Keratinocyte (primary cell): Measurements from ENCODE around the gene STIM1. TPM values are rescaled to one million over a fixed set of nuclear protein-coding genes. Genes with fewer than 3 reads are reported as not detected.

Experiments
- DNase-seq: peaks from one replicate; pipeline ENCODE4 v3.0.0-alpha.2; 2011; ENCODE audit warnings: low read depth, missing footprints, low spot score
- FAIRE-seq: peaks from 2 replicates; lab custom pipeline; 2011; peaks lifted over from hg19 to GRCh38; lab: Jason Lieb, UNC
- H2AFZ ChIP-seq: 2 replicates; pipeline ENCODE4 v1.6.0; 2012; ENCODE audit warnings: low read length, control low read depth, inconsistent platforms; ENCODE audit not compliant: control insufficient read depth
- H3K27ac ChIP-seq: 2 replicates; pipeline ENCODE4 v1.5.1; 2011; ENCODE audit warnings: low read length; ENCODE audit not compliant: control insufficient read depth, insufficient read depth
- H3K27me3 ChIP-seq: 3 replicates; pipeline ENCODE4 v1.6.0; 2011; ENCODE audit warnings: low read length; ENCODE audit not compliant: control insufficient read depth, insufficient read depth; ENCODE audit errors: extremely low read depth
- H3K36me3 ChIP-seq, 2 experiments: 2 replicates in 1 of 2; 3 replicates in 1 of 2; pipeline ENCODE4 v1.5.1; 2011; ENCODE audit warnings: low read length in 2 of 2, mild to moderate bottlenecking in 1 of 2; ENCODE audit not compliant: control insufficient read depth in 2 of 2, insufficient read depth in 2 of 2; ENCODE audit errors: extremely low read depth in 1 of 2
- H3K4me1 ChIP-seq: 3 replicates; pipeline ENCODE4 v1.5.1; 2011; ENCODE audit warnings: low read length; ENCODE audit not compliant: control insufficient read depth, insufficient read depth; ENCODE audit errors: extremely low read depth
- H3K4me2 ChIP-seq: 3 replicates; pipeline ENCODE4 v1.6.0; 2011; ENCODE audit warnings: low read depth, low read length; ENCODE audit not compliant: control insufficient read depth, insufficient read depth; ENCODE audit errors: extremely low read depth
- H3K4me3 ChIP-seq, 3 experiments: fragments of 200-600 bp in 1 of 3; sonication (generic) in 1 of 3; 2 replicates in 2 of 3; 3 replicates in 1 of 3; pipeline ENCODE4 v1.5.1; 2011 to 2016; ENCODE audit warnings: low read length in 3 of 3, mild to moderate bottlenecking in 3 of 3, control low read depth in 2 of 3, inconsistent platforms in 1 of 3, low read depth in 1 of 3, mixed read lengths in 1 of 3, mixed run types in 1 of 3, moderate library complexity in 1 of 3; ENCODE audit not compliant: control insufficient read depth in 2 of 3, insufficient read depth in 2 of 3; ENCODE audit errors: extremely low read depth in 1 of 3
- H3K79me2 ChIP-seq: 2 replicates; pipeline ENCODE4 v1.6.0; 2012; ENCODE audit warnings: low read length; ENCODE audit not compliant: control insufficient read depth, insufficient read depth
- H3K9ac ChIP-seq: 3 replicates; pipeline ENCODE4 v1.6.0; 2011; ENCODE audit warnings: low read length; ENCODE audit not compliant: control insufficient read depth, insufficient read depth; ENCODE audit errors: extremely low read depth
- H3K9me1 ChIP-seq: 3 replicates; pipeline ENCODE4 v1.6.0; 2011; ENCODE audit warnings: low read length; ENCODE audit not compliant: control insufficient read depth, insufficient read depth; ENCODE audit errors: extremely low read depth
- H3K9me3 ChIP-seq: 2 replicates; pipeline ENCODE4 v1.5.1; 2012; ENCODE audit warnings: low read depth, low read length; ENCODE audit not compliant: control insufficient read depth
- H4K20me1 ChIP-seq: 3 replicates; pipeline ENCODE4 v1.6.0; 2011; ENCODE audit warnings: low read length; ENCODE audit not compliant: control insufficient read depth, insufficient read depth; ENCODE audit errors: extremely low read depth
- CTCF ChIP-seq, 3 experiments: IDR thresholded peaks in 1 of 3; conservative IDR thresholded peaks in 1 of 3; optimal IDR thresholded peaks in 1 of 3; 2 replicates in 2 of 3; 3 replicates in 1 of 3; pipeline versions ENCODE3 to v1.5.1; 2011; ENCODE audit warnings: low read length in 3 of 3, mild to moderate bottlenecking in 3 of 3, moderate library complexity in 2 of 3, control low read depth in 1 of 3, inconsistent platforms in 1 of 3; ENCODE audit not compliant: insufficient read depth in 2 of 3; ENCODE audit errors: extremely low read depth in 1 of 3
- EZH2 ChIP-seq: IDR thresholded peaks from one replicate; pipeline ENCODE4 v1.6.1; 2012; ENCODE audit warnings: inconsistent platforms, mild to moderate bottlenecking, low read length, moderate library complexity
- dilution Hi-C: fragments of 300-500 bp; cut with MboI; formaldehyde crosslinking; loops from one replicate; pipeline ENCODE4 v1.7.0; 2020; ENCODE audit warnings: low sequenced_read_pairs; ENCODE audit not compliant: extremely low pct_ligation_motif_present
- polyA plus RNA-seq, 5 experiments: library from polyadenylated mRNA; depleted of rRNA in 3 of 5; stranded (reverse) in 3 of 5; stranded (forward) in 1 of 5; unstranded in 1 of 5; fragments of >200 nt; gene quantifications; 1 replicate in 1 of 5; 2 replicates in 3 of 5; 3 replicates in 1 of 5; pipeline versions ENCODE4 v1.2.1 to v1.2.3, GENCODE V29; 2011 to 2012; ENCODE audit warnings: missing spikeins in 2 of 5, low read depth in 1 of 5, low replicate concordance in 1 of 5

The STIM1 gene
- polyA plus RNA-seq, 1 donor (not counting 4 experiments of a cell fraction or from before 2014, with no cell fraction given) = 23.7 TPM

GRCh38 chr11:4030197-4030596 is 174.7 kb downstream of the STIM1 start:
- dilution Hi-C loops = no loop called here
- no peaks in the 10 kb centered on the region for H3K9me3 ChIP-seq
- H3K27me3 ChIP-seq = no peaks in the 10 kb centered on the region
- FAIRE-seq (no peak), DNase-seq (no peak)
- TF ChIP-seq EZH2 = no peak
- no peak for TF ChIP-seq CTCF (optimal IDR thresholded peaks at IDR 0.05 in 1 of 3, IDR thresholded peaks at IDR 0.05 in 1 of 3, conservative IDR thresholded peaks at IDR 0.05 in 1 of 3; ENCODE audit: extremely low read depth in 1 of 3, insufficient read depth in 2 of 3, low read length in 3 of 3)
- no peaks in the 10 kb centered on the region for H4K20me1 ChIP-seq
- H2AFZ ChIP-seq = no peak overlapping the region
- H3K9ac ChIP-seq = no peak overlapping the region
- peaks cover 3% of the 10 kb centered on the region for H3K4me1 ChIP-seq
- no peaks in the 10 kb centered on the region for H3K36me3 ChIP-seq
- H3K27ac ChIP-seq = no peak overlapping the region
- no peak overlapping the region for H3K4me2 ChIP-seq
- H3K4me3 ChIP-seq = no peak overlapping the region
- no peaks in the 10 kb centered on the region for H3K9me1 ChIP-seq
- H3K79me2 ChIP-seq = no peaks in the 10 kb centered on the region

- Histone ChIP-seq H3K27me3 (no peaks in the 10 kb centered on the region), H3K9me3 (no peaks in the 10 kb centered on the region), H3K36me3 (no peaks in the 10 kb centered on the region), H3K27ac (no peak overlapping the region), H3K4me1 (no peaks in the 10 kb centered on the region), H3K4me2 (no peak overlapping the region), H3K79me2 (peaks cover 3% of the 10 kb centered on the region), H4K20me1 (no peaks in the 10 kb centered on the region), H2AFZ (no peak overlapping the region), H3K4me3 (no peak overlapping the region), H3K9ac (no peak overlapping the region), H3K9me1 (no peaks in the 10 kb centered on the region)
- no peak for FAIRE-seq
- TF ChIP-seq EZH2 (no peak), CTCF (optimal IDR thresholded peaks at IDR 0.05 in 1 of 3, IDR thresholded peaks at IDR 0.05 in 1 of 3, conservative IDR thresholded peaks at IDR 0.05 in 1 of 3; ENCODE audit: extremely low read depth in 1 of 3, insufficient read depth in 2 of 3, low read length in 3 of 3) (no peak)
- dilution Hi-C loops = no loop called here
- DNase-seq = no peak
These were observed 176.6 kb downstream of the STIM1 start for GRCh38 chr11:4032097-4032496.
